ENCODE results near the gene NPHP4. TPM values are rescaled to one million over a fixed set of nuclear protein-coding genes. Genes with fewer than 3 reads are reported as not detected.

Gene NPHP4
- total and polyA plus RNA-seq, 9 of the 15 experiments (the other 6 are each of a cell fraction or from before 2014, with no cell fraction given): 0.52 to 26.2 (median 6.7) TPM

DNA sequence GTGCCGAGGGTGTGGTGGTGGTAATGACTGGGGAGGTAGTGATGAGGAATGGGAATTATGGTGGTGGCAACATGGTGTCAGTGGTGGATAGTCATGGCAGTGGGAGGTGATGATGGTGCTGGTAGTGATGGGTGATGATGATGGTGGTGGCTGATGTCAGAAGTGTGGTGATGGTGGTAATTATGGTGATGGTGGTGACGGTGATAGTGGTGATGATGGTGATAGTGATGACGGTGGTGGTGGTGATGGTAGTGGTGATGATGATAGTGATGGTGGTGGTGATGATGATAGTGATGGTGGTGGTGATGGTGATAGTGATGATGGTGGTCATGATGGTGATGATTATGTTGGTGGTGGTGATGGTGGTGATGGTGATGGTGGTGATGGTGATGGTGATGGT lies 162.8 kb downstream of the NPHP4 start (continued):
- TF ChIP-seq, protein P1, sequence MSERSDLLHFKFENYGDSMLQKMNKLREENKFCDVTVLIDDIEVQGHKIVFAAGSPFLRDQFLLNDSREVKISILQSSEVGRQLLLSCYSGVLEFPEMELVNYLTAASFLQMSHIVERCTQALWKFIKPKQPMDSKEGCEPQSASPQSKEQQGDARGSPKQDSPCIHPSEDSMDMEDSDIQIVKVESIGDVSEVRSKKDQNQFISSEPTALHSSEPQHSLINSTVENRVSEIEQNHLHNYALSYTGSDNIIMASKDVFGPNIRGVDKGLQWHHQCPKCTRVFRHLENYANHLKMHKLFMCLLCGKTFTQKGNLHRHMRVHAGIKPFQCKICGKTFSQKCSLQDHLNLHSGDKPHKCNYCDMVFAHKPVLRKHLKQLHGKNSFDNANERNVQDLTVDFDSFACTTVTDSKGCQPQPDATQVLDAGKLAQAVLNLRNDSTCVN (CRISPR knock-in tag; IDR thresholded peaks at IDR 0.05): peak; percentile 15; the same call in 1 of the 2 replicates
- no peak for TF ChIP-seq ATF7 (IDR thresholded peaks at IDR 0.05)
- peak in 1 of 2 experiments; percentile 22; a peak in 1 of 4 replicates for TF ChIP-seq HDAC1 (IDR thresholded peaks at IDR 0.05)

DNA sequence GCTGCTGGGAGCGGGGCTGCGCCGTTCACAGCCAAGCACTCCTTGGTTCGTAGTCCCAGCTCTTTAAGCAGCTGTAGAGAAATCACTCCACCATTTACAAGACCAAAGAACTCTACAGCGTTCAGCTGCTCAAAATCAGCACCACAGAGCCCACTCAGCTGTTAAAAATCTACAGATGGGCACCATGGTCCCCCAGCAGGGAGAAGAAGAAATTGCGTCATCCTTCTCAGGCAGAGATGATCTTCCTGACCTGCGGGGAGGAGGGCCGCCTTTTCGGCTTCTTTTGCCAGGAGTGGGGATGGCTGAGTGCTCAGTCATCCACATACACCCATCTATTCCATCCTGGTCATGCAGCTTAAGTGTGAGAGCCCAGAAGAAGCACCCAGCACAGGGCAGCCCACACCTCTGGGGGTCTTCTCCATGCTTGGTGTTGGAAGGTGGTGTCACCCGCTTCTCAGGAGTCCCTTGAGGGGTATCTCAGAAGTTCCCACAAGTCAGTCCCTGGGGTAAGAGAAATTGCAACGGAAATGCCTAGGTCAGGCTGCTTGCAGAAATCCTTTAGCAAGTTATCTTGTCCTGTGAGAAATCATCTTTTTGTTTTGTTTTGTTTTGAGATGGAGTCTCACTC lies 163.8 kb downstream of the NPHP4 start:
- no peak overlapping the region for H3K27ac ChIP-seq (ENCODE audit: extremely low read depth, low read depth, low read length)
- no peaks in the 10 kb centered on the region for H3K4me1 ChIP-seq (replicated peaks in 1 of 2; ENCODE audit: control insufficient read depth in 2 of 2, insufficient read depth in 2 of 2, low read length in 2 of 2)
- intact Hi-C loops (cut with micrococcal nuclease) (no loop called here), in situ Hi-C loops (cut with MboI) (no loop called here)
- no peak overlapping the region for H3K9ac ChIP-seq (ENCODE audit: insufficient read depth in 1 of 2, low read depth in 2 of 2, low read length in 2 of 2)
- no peak overlapping the region for H3K4me3 ChIP-seq
- BruUV-seq (replicated peaks): no TSS peak
- no peaks in the 10 kb centered on the region for H3K9me3 ChIP-seq (replicated peaks; ENCODE audit: control insufficient read depth, insufficient read depth, low read depth, low read length)
- ChIA-PET POLR2A (interaction anchor here (0.6 to 0.9 kb wide), 2 partner anchors 27 to 402 kb away, joined by 3 to 4 read pairs; no protein-coding TSS in a partner anchor), CTCF (ENCODE audit: low intra/inter-chr PET ratio) (no interaction called here)
- no peak overlapping the region for H2AFZ ChIP-seq (ENCODE audit: low read depth, low read length)
- peaks cover 16% of the 10 kb centered on the region for H4K20me1 ChIP-seq (replicated peaks; ENCODE audit: control insufficient read depth, insufficient read depth, low read length)
- H3K9me1 ChIP-seq (ENCODE audit: control insufficient read depth, insufficient read depth, low read length): peaks cover 4% of the 10 kb centered on the region
- H3K36me3 ChIP-seq (ENCODE audit: control insufficient read depth, insufficient read depth, low read length): no peaks in the 10 kb centered on the region
- no peak overlapping the region; the same call in 1 of the 2 replicates for H3K4me2 ChIP-seq (ENCODE audit: insufficient read depth, low read length)
- FAIRE-seq (no peak), ATAC-seq (peak; percentile 46), DNase-seq (ENCODE audit: extremely low read depth in 1 of 4, low spot score in 3 of 4) (no peak)
- TF ChIP-seq, protein P2, sequence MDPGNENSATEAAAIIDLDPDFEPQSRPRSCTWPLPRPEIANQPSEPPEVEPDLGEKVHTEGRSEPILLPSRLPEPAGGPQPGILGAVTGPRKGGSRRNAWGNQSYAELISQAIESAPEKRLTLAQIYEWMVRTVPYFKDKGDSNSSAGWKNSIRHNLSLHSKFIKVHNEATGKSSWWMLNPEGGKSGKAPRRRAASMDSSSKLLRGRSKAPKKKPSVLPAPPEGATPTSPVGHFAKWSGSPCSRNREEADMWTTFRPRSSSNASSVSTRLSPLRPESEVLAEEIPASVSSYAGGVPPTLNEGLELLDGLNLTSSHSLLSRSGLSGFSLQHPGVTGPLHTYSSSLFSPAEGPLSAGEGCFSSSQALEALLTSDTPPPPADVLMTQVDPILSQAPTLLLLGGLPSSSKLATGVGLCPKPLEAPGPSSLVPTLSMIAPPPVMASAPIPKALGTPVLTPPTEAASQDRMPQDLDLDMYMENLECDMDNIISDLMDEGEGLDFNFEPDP (CRISPR knock-in tag; IDR thresholded peaks at IDR 0.05): no peak
- TF ChIP-seq NR2C2 (CRISPR knock-in tag; IDR thresholded peaks at IDR 0.05) (no peak), NR2C2 (tag; IDR thresholded peaks at IDR 0.05) (no peak), SAFB2 (IDR thresholded peaks at IDR 0.05; ENCODE audit: borderline replicate concordance, low read depth, low read length, severe bottlenecking) (no peak), CEBPB (tag; IDR thresholded peaks at IDR 0.05) (peak; percentile 62; the same call in 1 of the 2 replicates), CEBPG (CRISPR knock-in tag; IDR thresholded peaks at IDR 0.05) (no peak), CEBPG (tag; conservative IDR thresholded peaks at IDR 0.05 in 1 of 2, IDR thresholded peaks at IDR 0.05 in 1 of 2) (peak; percentile 66 to 74), ZKSCAN8 (CRISPR knock-in tag; IDR thresholded peaks at IDR 0.05) (no peak)
- TF ChIP-seq, protein P3, sequence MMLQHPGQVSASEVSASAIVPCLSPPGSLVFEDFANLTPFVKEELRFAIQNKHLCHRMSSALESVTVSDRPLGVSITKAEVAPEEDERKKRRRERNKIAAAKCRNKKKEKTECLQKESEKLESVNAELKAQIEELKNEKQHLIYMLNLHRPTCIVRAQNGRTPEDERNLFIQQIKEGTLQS (IDR thresholded peaks at IDR 0.05): peak; percentile 83
- TF ChIP-seq, protein P3 (CRISPR knock-in tag; conservative IDR thresholded peaks at IDR 0.05): no peak
- 3% methylated on average over 11 of the region's 11 CpGs for WGBS (ENCODE audit: insufficient coverage, low coverage, missing lambda C conversion rate)
- no peaks in the 10 kb centered on the region for H3K79me2 ChIP-seq (ENCODE audit: control insufficient read depth, insufficient read depth, low read length)
- peaks cover 21 to 42% of the 10 kb centered on the region in 2 experiments for H3K27me3 ChIP-seq (ENCODE audit: control insufficient read depth in 2 of 2, insufficient read depth in 2 of 2, low read length in 2 of 2)
